ENCODE data around the gene NUDT17. TPM values are rescaled to one million over a fixed set of nuclear protein-coding genes. Genes with fewer than 3 reads are reported as not detected.

NUDT17 gene
- total and polyA plus RNA-seq, 2 of the 4 experiments (the other 2 are of a cell fraction), result 2.3 to 2.8 TPM

- no peak overlapping the region for H3K4ac ChIP-seq (ENCODE audit: low read depth, low read length)
- ATAC-seq (ENCODE audit: low read depth), result no peak
- POLR2A ChIA-PET (ENCODE audit: unreplicated experiment), result no interaction called here
Measured at GRCh38 chr1:145868232-145868631, 22.8 kb downstream of the NUDT17 start.

More at GRCh38 chr1:145868232-145868631, 22.8 kb downstream of the NUDT17 start:
- Histone ChIP-seq H2AK9ac (replicated peaks; ENCODE audit: low read depth, low read length, poor library complexity) (no peak overlapping the region), H3K4me2 (ENCODE audit: low read depth, low read length) (no peak overlapping the region), H3K23ac (ENCODE audit: low read depth, low read length) (no peak overlapping the region; the same call in 1 of the 2 replicates), H3K4me1 (ENCODE audit: control insufficient read depth, insufficient read depth, low read length) (peaks cover 8% of the 10 kb centered on the region), H2BK120ac (ENCODE audit: low read depth, low read length) (no peak overlapping the region), H3K36me3 (ENCODE audit: control insufficient read depth, insufficient read depth, low read length) (0 out of 2 replicates have a peak, but pooled peaks cover 1% of the 10 kb centered on the region), H3K9me1 (ENCODE audit: insufficient read depth, low read length) (no peaks in the 10 kb centered on the region), H3K9ac (ENCODE audit: low read depth, low read length) (no peak overlapping the region), H3K56ac (ENCODE audit: extremely low read depth, insufficient read depth, low read length) (no peak overlapping the region), H3K27me3 (ENCODE audit: control insufficient read depth, insufficient read depth, low read length) (no peaks in the 10 kb centered on the region), H2BK20ac (ENCODE audit: low read depth, low read length) (no peak overlapping the region), H3K27ac (ENCODE audit: insufficient read depth, low read length) (no peak overlapping the region), H2AK5ac (ENCODE audit: low read depth, low read length) (no peak overlapping the region), H3K14ac (replicated peaks; ENCODE audit: low read depth, low read length) (no peak overlapping the region), H3K79me1 (ENCODE audit: low read depth in 1 of 2, low read length in 2 of 2) (0 out of 4 replicates have a peak, but pooled peaks cover 0 to 4% of the 10 kb centered on the region in 2 experiments), H2BK5ac (ENCODE audit: low read depth, low read length, poor library complexity, severe bottlenecking) (no peak overlapping the region), H3K4me3 (ENCODE audit: insufficient read depth, low read depth, low read length) (no peak overlapping the region), H4K5ac (ENCODE audit: low read depth, low read length) (no peak overlapping the region), H4K20me1 (ENCODE audit: insufficient read depth, low read length) (no peaks in the 10 kb centered on the region), H3K18ac (ENCODE audit: low read depth, low read length) (no peak overlapping the region), H4K8ac (ENCODE audit: low read depth in 2 of 2, low read length in 2 of 2) (no peak overlapping the region), H3K9me3 (ENCODE audit: control insufficient read depth, insufficient read depth, low read length) (no peaks in the 10 kb centered on the region), H2BK15ac (ENCODE audit: low read depth, low read length) (no peak overlapping the region), H4K91ac (ENCODE audit: insufficient read depth, low read depth, low read length) (no peak overlapping the region), H2AFZ (replicated peaks; ENCODE audit: low read length, poor library complexity) (no peak overlapping the region)
- TF ChIP-seq CEBPB (IDR thresholded peaks at IDR 0.05; ENCODE audit: low read depth, low read length), result no peak
- TF ChIP-seq, protein P1, sequence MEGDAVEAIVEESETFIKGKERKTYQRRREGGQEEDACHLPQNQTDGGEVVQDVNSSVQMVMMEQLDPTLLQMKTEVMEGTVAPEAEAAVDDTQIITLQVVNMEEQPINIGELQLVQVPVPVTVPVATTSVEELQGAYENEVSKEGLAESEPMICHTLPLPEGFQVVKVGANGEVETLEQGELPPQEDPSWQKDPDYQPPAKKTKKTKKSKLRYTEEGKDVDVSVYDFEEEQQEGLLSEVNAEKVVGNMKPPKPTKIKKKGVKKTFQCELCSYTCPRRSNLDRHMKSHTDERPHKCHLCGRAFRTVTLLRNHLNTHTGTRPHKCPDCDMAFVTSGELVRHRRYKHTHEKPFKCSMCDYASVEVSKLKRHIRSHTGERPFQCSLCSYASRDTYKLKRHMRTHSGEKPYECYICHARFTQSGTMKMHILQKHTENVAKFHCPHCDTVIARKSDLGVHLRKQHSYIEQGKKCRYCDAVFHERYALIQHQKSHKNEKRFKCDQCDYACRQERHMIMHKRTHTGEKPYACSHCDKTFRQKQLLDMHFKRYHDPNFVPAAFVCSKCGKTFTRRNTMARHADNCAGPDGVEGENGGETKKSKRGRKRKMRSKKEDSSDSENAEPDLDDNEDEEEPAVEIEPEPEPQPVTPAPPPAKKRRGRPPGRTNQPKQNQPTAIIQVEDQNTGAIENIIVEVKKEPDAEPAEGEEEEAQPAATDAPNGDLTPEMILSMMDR (conservative IDR thresholded peaks at IDR 0.05; ENCODE audit: low read depth, low read length), result no peak
- TF ChIP-seq MAZ (IDR thresholded peaks at IDR 0.05; ENCODE audit: borderline replicate concordance, low read depth, low read length), result no peak
- TF ChIP-seq RAD21 (IDR thresholded peaks at IDR 0.05; ENCODE audit: low read length), result no peak
- TF ChIP-seq MAFK (IDR thresholded peaks at IDR 0.05; ENCODE audit: low read depth, low read length), result no peak
- no peak for TF ChIP-seq RFX5 (IDR thresholded peaks at IDR 0.05; ENCODE audit: low read depth, low read length)
- no peak for TF ChIP-seq RCOR1 (IDR thresholded peaks at IDR 0.05; ENCODE audit: insufficient replicate concordance, low read length)
- no peak for TF ChIP-seq POLR2A (IDR thresholded peaks at IDR 0.05; ENCODE audit: low read depth, low read length)
- TF ChIP-seq SMC3 (IDR thresholded peaks at IDR 0.05; ENCODE audit: low read depth, low read length), result no peak
- TF ChIP-seq NFE2L2 (IDR thresholded peaks at IDR 0.05; ENCODE audit: low read depth, low read length), result no peak
- TF ChIP-seq, protein P2, sequence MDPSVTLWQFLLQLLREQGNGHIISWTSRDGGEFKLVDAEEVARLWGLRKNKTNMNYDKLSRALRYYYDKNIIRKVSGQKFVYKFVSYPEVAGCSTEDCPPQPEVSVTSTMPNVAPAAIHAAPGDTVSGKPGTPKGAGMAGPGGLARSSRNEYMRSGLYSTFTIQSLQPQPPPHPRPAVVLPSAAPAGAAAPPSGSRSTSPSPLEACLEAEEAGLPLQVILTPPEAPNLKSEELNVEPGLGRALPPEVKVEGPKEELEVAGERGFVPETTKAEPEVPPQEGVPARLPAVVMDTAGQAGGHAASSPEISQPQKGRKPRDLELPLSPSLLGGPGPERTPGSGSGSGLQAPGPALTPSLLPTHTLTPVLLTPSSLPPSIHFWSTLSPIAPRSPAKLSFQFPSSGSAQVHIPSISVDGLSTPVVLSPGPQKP (IDR thresholded peaks at IDR 0.05; ENCODE audit: borderline replicate concordance, low read depth, low read length), result no peak
- TF ChIP-seq, protein P3, sequence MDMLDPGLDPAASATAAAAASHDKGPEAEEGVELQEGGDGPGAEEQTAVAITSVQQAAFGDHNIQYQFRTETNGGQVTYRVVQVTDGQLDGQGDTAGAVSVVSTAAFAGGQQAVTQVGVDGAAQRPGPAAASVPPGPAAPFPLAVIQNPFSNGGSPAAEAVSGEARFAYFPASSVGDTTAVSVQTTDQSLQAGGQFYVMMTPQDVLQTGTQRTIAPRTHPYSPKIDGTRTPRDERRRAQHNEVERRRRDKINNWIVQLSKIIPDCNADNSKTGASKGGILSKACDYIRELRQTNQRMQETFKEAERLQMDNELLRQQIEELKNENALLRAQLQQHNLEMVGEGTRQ (IDR thresholded peaks at IDR 0.05; ENCODE audit: low read depth, low read length), result no peak
- no peak for TF ChIP-seq MXI1 (IDR thresholded peaks at IDR 0.05; ENCODE audit: borderline replicate concordance, low read depth, low read length)
- no peak for TF ChIP-seq BHLHE40 (IDR thresholded peaks at IDR 0.05; ENCODE audit: low read depth, low read length)
- TF ChIP-seq FOS (IDR thresholded peaks at IDR 0.05; ENCODE audit: low read depth, low read length), result no peak
- TF ChIP-seq CHD1 (IDR thresholded peaks at IDR 0.05; ENCODE audit: low read depth, low read length), result no peak
- 80% methylated on average over 1 of the region's 4 CpGs; no CpG with 5 or more reads in 1 of the 2 experiments for WGBS, 2 experiments (ENCODE audit: extremely low coverage in 2 of 2, insufficient read length in 1 of 2)
- DNase-seq, result no peak
- intact Hi-C loops (cut with micrococcal nuclease), result no loop called here
- BruUV-seq (replicated peaks), result no TSS peak
- in situ Hi-C loops (cut with MboI; ENCODE audit: low sequenced_read_pairs), result no loop called here
- dilution Hi-C loops (cut with HindIII; ENCODE audit: low sequenced_read_pairs, unreplicated experiment), result no loop called here
- CTCF ChIA-PET, result interaction anchor here (0.6 to 0.8 kb wide), 2 partner anchors 10 to 183 kb away, joined by 3 to 5 read pairs; partner anchors contain the start of gene PIAS3
